Upper lobe of right lung (tissue), 1 donor: ENCODE results near the gene COPS7B. TPM values are rescaled to one million over a fixed set of nuclear protein-coding genes. Genes with fewer than 3 reads are reported as not detected.

Experiments
- ATAC-seq: fragments of 200-7000 bp; cut with Tn5 transposase; one replicate; pipeline ENCODE4 v1.9.1; 2020; ENCODE audit warnings: mild to moderate bottlenecking, moderate library complexity
- DNase-seq: peaks from one replicate; pipeline ENCODE4 v3.0.0-alpha.2; 2020
- H3K27ac ChIP-seq: fragments of 200-600 bp; one replicate; pipeline ENCODE4 v1.8.0; 2022
- H3K27me3 ChIP-seq: fragments of 200-600 bp; one replicate; pipeline ENCODE4 v1.8.0; 2022; ENCODE audit warnings: mild to moderate bottlenecking
- H3K36me3 ChIP-seq: fragments of 200-600 bp; one replicate; pipeline ENCODE4 v1.8.0; 2022
- H3K4me1 ChIP-seq: fragments of 200-600 bp; one replicate; pipeline ENCODE4 v1.8.0; 2022
- H3K4me3 ChIP-seq: fragments of 200-600 bp; one replicate; pipeline ENCODE4 v1.8.0; 2022; ENCODE audit warnings: mild to moderate bottlenecking
- H3K9me3 ChIP-seq: fragments of 200-600 bp; one replicate; pipeline ENCODE4 v1.8.0; 2022
- intact Hi-C: fragments of 100-400 bp; cut with DNase I; formaldehyde crosslinking; loops from one replicate; pipeline ENCODE4 v1.11.0; 2022
- total RNA-seq: library from RNA; stranded (reverse); fragmentation: NEBNext Ultra II Directional; extraction: Animal tissue kit (Norgen Biotek cat#: 25700); gene quantifications from one replicate; pipeline ENCODE4 v1.2.1, GENCODE V29; 2021
- TF ChIP-seq, protein P1 (sequence below): fragments of 200-600 bp; IDR thresholded peaks from one replicate; pipeline ENCODE4 v1.8.0; 2022; ENCODE audit warnings: antibody characterized with exemption
- donor health status: DM: no; HTN: yes; CAD: no; lungs with severe emphysema.

COPS7B gene
- total RNA-seq, 1 donor from 2014 or later: 34.8 TPM

DNA sequence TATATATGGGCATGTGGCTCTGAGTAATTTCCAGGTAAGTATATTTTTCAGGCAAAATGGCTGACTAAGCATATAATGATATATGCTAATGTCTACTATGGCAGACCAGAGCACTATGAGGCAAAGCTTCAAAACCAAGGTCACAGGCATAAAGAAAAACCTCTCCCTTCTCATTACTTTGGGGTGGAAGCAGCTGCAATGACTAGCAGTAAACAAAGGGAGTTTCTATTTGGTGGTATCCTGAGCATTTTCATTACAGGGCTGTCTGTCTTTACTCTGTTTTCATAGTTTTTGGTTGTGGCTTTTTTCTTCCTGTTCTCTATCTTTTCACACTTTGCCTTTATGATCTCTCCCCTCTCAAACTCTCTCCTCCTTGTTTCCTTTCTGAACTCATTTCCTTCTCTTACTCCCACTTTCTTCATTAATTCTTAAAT is 20.7 kb upstream of the COPS7B start:
- H3K27me3 ChIP-seq: no peaks in the 10 kb centered on the region

GRCh38 chr2:231769170-231770136 is 16.8 kb upstream of the COPS7B start:
- TF ChIP-seq, protein P1, sequence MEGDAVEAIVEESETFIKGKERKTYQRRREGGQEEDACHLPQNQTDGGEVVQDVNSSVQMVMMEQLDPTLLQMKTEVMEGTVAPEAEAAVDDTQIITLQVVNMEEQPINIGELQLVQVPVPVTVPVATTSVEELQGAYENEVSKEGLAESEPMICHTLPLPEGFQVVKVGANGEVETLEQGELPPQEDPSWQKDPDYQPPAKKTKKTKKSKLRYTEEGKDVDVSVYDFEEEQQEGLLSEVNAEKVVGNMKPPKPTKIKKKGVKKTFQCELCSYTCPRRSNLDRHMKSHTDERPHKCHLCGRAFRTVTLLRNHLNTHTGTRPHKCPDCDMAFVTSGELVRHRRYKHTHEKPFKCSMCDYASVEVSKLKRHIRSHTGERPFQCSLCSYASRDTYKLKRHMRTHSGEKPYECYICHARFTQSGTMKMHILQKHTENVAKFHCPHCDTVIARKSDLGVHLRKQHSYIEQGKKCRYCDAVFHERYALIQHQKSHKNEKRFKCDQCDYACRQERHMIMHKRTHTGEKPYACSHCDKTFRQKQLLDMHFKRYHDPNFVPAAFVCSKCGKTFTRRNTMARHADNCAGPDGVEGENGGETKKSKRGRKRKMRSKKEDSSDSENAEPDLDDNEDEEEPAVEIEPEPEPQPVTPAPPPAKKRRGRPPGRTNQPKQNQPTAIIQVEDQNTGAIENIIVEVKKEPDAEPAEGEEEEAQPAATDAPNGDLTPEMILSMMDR: no peak

More for the DNA sequence above, 20.7 kb upstream of the COPS7B start:
- Histone ChIP-seq H3K4me3 (no peak overlapping the region), H3K4me1 (no peaks in the 10 kb centered on the region), H3K27ac (no peak overlapping the region), H3K9me3 (no peaks in the 10 kb centered on the region), H3K36me3 (no peaks in the 10 kb centered on the region)
- intact Hi-C loops: no loop called here
- DNase-seq (no peak), ATAC-seq (no peak)
- TF ChIP-seq, protein P1: no peak

GRCh38 chr2:231780123-231780908 is 5.9 kb upstream of the COPS7B start:
- no peaks in the 10 kb centered on the region for H3K9me3 ChIP-seq
- TF ChIP-seq, protein P1: no peak
- H3K4me1 ChIP-seq: peaks cover 29% of the 10 kb centered on the region
- intact Hi-C loops: no loop called here
- ATAC-seq: no peak
- no peaks in the 10 kb centered on the region for H3K36me3 ChIP-seq
- H3K4me3 ChIP-seq: peak overlapping the region; percentile 91
- H3K27ac ChIP-seq: peak overlapping the region; percentile 87
- no peaks in the 10 kb centered on the region for H3K27me3 ChIP-seq
- peak; percentile 64 for DNase-seq

More at GRCh38 chr2:231769170-231770136, 16.8 kb upstream of the COPS7B start:
- no peaks in the 10 kb centered on the region for H3K27me3 ChIP-seq
- intact Hi-C loops: no loop called here
- H3K9me3 ChIP-seq: no peaks in the 10 kb centered on the region
- no peak overlapping the region for H3K4me3 ChIP-seq
- DNase-seq (no peak), ATAC-seq (no peak)
- H3K27ac ChIP-seq: no peak overlapping the region
- no peaks in the 10 kb centered on the region for H3K4me1 ChIP-seq
- H3K36me3 ChIP-seq: no peaks in the 10 kb centered on the region

DNA sequence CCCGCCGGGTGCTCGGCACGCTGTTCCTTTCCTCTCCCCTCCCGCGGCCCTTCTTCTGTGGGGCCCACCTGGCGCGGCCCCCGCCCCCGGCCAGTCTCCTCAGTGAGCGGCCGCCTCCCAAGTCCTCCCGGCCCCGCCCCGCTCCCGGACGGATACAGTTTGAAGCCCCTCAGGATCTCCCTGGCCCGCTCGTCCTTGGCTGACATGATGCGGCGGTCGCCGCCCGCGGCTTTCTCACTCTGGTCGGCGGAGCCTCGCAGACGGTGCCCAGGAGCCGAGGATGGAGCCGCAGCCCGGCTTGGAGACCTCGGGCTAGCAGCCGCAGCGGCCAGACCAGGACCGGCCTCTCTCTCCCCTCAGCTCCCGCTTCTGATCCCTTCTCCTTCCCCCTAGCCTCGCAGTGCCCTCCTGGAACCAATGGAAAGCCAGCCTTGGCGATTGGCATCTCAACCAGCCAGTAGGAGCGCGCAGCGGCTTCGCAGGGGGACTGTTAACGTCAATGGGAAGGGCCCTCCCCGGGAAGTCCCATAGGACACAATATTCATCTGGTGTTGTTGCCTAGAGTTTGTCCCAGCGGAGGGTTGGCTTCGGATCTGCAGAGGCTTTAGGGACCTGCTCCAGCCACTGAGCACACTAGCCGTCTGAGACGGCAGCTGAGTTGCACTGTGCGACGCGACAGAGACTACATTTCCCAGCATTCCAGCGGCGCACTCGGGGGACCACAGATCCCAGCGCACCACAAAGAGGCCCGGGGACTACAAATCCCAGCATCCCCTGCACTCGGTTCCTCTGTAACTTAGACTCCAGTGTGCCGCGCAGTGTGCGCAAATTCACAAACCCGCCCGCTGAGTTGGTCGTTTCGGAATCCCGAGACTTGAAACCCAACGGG is 5.1 kb upstream of the COPS7B start, which contains the start of gene PDE6D:
Gene PDE6D, minus strand, starts transcription at position 374 of the 889 bp plus-strand sequence. Its CDS starts 168 bp downstream, at position 206.
- TF ChIP-seq, protein P1: no peak
- Histone ChIP-seq H3K36me3 (no peaks in the 10 kb centered on the region), H3K4me1 (peaks cover 34% of the 10 kb centered on the region), H3K4me3 (peak within 1 kb of the TSS; percentile 91), H3K27ac (peak within 1 kb of the TSS; percentile 87), H3K9me3 (no peaks in the 10 kb centered on the region), H3K27me3 (no peaks in the 10 kb centered on the region)
- DNase-seq (peak; percentile 99), ATAC-seq (peak; percentile 98)
- intact Hi-C loops: no loop called here
